ENCODE measurements around the gene ADARB2.

DNA sequence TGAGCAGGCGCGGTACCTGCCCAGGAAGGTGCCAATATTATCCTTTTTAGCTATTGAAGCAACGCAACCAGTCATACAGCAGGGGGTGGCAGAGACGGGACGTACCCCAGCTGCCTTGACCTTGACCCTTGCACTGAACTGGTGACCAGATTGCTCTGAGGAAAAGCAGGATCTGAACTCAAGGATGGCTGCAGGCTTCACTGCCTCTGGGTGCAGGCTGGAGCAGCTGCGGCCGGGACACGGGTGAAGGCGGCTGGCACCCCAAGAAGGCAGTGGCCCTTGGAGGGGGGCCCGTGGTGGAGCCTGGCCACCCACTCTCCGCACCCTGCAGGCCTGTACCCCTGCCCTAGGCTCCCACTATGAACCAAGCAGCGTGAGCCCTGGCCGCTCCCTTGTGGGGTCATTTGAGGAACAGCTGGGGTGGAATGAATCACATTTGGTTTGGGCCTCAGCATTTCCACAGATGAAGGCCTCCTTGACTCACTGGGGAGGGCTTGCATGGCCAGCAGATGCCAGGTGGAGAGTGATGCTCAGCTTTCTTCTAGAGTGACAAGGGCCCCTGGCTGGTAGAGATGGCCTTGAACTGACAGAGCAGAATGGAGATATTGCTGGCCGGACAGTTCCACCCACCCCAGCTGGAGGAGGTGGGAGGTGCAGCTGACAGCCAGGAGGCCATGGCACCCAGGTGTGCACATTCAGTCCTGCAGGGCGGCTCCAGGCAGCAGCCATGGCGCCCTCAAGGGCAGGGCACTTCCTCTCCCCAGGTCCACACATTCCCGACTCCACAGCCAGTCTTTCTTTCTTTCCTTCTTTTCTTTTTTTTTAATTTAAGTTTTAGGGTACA, 462.4 kb downstream of the ADARB2 start:
- TF ChIP-seq ZNF530 (tag by site-specific recombination; IDR thresholded peaks at IDR 0.05; ENCODE audit: low read depth) (no peak), ZNF274 (IDR thresholded peaks at IDR 0.05; ENCODE audit: low read length) (no peak), ZNF274 (tag by site-specific recombination; IDR thresholded peaks at IDR 0.05; ENCODE audit: borderline replicate concordance) (no peak), ZNF24 (tag by site-specific recombination; IDR thresholded peaks at IDR 0.05) (no peak), ZSCAN30 (tag by site-specific recombination; IDR thresholded peaks at IDR 0.05) (no peak), CTCF (tag by site-specific recombination; IDR thresholded peaks at IDR 0.05) (no peak), ZNF549 (tag by site-specific recombination; IDR thresholded peaks at IDR 0.05) (no peak), ZNF677 (tag by site-specific recombination; IDR thresholded peaks at IDR 0.05) (no peak)
- TF ChIP-seq, protein P1, sequence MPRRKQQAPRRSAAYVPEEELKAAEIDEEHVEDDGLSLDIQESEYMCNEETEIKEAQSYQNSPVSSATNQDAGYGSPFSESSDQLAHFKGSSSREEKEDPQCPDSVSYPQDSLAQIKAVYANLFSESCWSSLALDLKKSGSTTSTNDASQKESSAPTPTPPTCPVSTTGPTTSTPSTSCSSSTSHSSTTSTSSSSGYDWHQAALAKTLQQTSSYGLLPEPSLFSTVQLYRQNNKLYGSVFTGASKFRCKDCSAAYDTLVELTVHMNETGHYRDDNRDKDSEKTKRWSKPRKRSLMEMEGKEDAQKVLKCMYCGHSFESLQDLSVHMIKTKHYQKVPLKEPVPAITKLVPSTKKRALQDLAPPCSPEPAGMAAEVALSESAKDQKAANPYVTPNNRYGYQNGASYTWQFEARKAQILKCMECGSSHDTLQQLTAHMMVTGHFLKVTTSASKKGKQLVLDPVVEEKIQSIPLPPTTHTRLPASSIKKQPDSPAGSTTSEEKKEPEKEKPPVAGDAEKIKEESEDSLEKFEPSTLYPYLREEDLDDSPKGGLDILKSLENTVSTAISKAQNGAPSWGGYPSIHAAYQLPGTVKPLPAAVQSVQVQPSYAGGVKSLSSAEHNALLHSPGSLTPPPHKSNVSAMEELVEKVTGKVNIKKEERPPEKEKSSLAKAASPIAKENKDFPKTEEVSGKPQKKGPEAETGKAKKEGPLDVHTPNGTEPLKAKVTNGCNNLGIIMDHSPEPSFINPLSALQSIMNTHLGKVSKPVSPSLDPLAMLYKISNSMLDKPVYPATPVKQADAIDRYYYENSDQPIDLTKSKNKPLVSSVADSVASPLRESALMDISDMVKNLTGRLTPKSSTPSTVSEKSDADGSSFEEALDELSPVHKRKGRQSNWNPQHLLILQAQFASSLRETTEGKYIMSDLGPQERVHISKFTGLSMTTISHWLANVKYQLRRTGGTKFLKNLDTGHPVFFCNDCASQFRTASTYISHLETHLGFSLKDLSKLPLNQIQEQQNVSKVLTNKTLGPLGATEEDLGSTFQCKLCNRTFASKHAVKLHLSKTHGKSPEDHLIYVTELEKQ (tag by site-specific recombination; IDR thresholded peaks at IDR 0.05; ENCODE audit: borderline replicate concordance) = no peak
